Pericardium fibroblast (primary cell): ENCODE results near the gene LALBA. TPM values are rescaled to one million over a fixed set of nuclear protein-coding genes. Genes with fewer than 3 reads are reported as not detected.

Experiments
- total RNA-seq: library from RNA; depleted of rRNA; stranded (reverse); fragments of >200 nt; gene quantifications from 2 replicates; pipeline ENCODE4 v1.2.3, GENCODE V29; 2015

The LALBA gene
- total RNA-seq, result not detected in 2 replicates

DNA sequence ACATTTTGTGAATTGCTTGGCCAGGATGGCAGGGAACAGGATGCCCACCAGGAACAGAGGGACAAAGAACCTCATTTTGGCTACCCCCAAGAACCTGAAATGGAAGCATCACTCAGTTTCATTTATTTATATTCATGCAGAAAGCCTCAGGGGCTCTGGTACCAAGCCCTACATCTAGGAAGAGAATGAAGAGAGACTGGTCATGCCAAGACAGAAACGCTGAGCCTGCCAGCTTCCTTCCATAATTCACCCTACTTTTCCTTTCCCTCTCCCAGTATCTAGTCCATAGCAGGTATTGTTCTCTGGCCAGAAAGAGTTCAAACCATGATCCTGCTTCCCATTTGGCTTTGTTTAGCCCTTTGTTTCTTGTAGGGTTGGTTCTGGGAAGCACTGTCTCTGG is at the start of gene LALBA:
Gene LALBA (minus strand): TSS at position 101 of the 400 bp plus-strand sequence. CDS start 26 bp downstream, at position 75.

GRCh38 chr12:48525332-48525731 is 44.5 kb downstream of the LALBA start, which contains the start of gene OR8S1:
OR8S1 (plus strand) TSS chr12:48525632; CDS start chr12:48525632, 0 bp downstream.

Other genes starting within 250 kb of the LALBA start
- 2.8 and 13.7 TPM in 2 replicates for gene ZNF641, start 219.1 kb downstream of the LALBA start, total RNA-seq
- gene ANP32D, start 97.5 kb downstream of the LALBA start, total RNA-seq, result not detected in 2 replicates
- not detected in 2 replicates for gene C12orf54, start 87.5 kb downstream of the LALBA start, total RNA-seq
- not detected in 2 replicates for gene OR8S1, start 44.4 kb downstream of the LALBA start, total RNA-seq
- gene KANSL2, start 112.2 kb upstream of the LALBA start, total RNA-seq, result 38.9 and 40.3 TPM in 2 replicates
- gene CCNT1, start 146.7 kb upstream of the LALBA start, total RNA-seq, result 12.9 and 14.1 TPM in 2 replicates
- gene ADCY6, start 219.0 kb upstream of the LALBA start, total RNA-seq, result 23.7 and 41.4 TPM in 2 replicates
- 21.8 and 23.4 TPM in 2 replicates for gene CACNB3, start 248.4 kb upstream of the LALBA start, total RNA-seq